Stimulated activated CD8-positive, alpha-beta memory T cell treated with anti-CD3 and anti-CD28 coated beads, Interleukin-12 subunit alpha, Interleukin-12 subunit beta, amount 100 ng/mL, for 24 hours (primary cell): Measurements from ENCODE around the gene EIF5A2.
"Not testable (repeated sequence)": the region's sequence is repeated elsewhere in the genome, so short reads cannot be mapped to it uniquely, and the experiment has no call there.

Experiments used
- DNase-seq: peaks from one replicate; pipeline ENCODE4 v3.0.0-alpha.2; 2020; ENCODE audit errors: extremely low read depth

EIF5A2 gene

DNA sequence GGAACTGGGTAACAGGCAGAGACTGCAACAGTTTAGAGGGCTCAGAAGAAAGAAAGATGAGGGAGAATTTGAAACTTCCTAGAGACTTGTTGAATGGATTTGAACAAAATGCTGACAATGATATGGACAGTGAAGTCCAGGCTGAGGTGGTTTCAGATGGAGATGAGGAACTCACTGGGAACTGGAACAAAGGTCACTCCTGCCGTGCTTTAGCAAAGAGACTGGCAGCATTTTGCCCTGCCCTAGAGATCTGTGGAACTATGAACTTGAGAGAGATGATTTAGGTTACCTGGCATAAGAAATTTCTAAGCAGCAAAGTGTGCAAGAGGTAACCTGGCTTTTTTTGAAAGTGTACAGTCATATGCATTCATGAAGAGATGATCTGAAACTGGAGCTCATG, 11.7 kb downstream of the EIF5A2 start:
- no peak for DNase-seq

DNA sequence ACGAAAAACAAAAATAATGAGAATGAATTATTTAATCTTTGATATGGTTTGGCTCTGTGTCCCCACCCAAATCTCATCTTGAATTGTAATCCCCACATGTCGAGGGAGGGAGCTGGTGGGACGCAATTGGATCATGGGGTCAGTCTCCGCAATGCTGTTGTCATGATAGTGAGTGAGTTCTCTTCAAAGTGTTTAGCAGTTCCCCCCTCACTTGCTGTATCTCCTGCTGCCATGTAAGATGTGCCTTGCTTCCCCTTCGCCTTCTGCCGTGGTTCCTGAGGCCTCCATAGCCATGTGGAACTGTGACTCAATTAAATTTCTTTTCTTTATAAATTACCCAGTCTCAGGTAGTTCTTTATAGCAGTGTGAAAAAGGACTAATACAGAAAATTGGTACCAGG, 12.1 kb downstream of the EIF5A2 start:
- not testable (repeated sequence) for DNase-seq

DNA sequence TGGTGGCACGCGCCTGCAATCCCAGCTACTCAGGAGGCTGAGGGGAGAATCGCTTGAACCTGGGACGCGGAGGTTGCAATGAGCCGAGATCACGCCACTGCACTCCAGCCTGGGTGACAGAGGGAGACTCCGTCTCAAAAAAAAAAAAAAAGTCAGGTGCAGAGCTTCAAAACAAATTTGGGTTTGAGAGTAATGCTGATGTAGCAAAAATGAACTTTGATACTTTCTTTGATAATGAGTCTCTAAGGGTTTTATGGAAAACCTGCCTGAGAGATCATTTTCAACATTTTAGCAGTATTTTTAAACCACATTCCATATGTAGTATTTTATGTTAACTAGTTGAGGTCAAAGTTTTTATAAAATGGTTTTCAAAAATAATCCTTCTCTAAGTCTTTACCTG, 14.5 kb downstream of the EIF5A2 start:
- no peak for DNase-seq

DNA sequence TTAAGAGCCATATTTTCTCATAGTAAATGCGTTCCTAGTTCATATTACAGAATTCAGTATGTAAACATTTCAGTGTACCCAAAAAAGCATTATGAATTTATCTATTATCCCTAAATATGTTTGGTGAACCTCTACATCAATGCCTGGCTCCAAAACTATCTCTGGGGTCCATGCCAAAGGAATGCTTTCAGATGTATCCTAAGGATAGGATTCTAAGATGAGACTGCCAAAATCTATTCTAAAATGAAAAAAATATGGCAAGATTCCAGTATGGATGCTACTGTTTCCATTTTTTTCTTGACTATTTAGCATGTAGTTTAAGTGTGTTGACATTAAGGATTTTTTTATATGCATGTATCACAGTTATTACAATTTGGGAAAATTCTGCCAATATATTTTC, 18.8 kb downstream of the EIF5A2 start:
- no peak for DNase-seq

DNA sequence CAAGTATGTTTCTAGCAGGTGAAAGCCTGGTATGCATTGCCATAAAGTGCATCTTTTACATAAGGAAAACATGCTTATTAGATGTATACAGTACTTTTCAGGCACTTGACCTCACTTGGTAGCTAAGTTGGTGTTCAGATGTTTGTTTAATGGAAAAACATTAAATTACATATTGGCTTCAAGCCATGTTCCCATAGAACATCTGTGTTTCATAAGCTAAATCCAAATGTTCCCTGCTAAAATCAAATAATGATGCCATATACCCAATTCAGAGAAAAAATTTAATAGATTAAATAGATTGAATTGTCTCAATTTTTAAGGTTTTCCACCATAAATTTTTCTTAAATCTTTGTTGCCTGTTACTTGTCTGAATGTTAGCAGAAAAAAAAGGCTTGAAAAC, 19.3 kb downstream of the EIF5A2 start:
- DNase-seq, result no peak

DNA sequence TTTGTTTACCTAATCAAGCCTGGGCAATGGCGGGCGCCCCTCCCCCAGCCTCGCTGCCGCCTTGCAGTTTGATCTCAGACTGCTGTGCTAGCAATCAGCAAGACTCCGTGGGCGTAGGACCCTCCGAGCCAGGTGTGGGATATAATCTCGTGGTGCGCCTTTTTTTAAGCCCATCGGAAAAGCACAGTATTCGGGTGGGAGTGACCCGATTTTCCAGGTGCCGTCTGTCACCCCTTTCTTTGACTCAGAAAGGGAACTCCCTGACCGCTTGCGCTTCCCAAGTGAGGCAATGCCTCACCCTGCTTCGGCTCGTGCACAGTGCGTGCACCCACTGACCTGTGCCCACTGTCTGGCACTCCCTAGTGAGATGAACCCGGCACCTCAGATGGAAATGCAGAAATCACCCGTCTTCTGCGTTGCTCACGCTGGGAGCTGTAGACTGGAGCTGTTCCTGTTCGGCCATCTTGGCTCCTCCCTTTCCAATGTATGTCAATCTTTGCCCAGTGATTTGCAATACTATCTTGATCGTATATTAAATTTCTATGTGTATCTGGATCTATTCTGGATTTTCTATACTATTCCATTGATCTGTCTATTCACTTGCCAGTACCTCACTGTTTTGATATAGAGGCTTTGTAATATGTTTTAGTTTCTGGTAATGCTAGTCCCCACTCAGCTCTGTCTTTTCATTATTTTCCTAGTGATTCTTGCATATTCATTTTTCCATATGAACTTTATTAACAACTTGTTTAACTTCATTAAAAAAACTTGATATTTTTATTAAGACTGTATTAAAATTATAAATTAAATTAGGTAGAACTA, 24.1 kb downstream of the EIF5A2 start:
- not testable (repeated sequence) for DNase-seq

DNA sequence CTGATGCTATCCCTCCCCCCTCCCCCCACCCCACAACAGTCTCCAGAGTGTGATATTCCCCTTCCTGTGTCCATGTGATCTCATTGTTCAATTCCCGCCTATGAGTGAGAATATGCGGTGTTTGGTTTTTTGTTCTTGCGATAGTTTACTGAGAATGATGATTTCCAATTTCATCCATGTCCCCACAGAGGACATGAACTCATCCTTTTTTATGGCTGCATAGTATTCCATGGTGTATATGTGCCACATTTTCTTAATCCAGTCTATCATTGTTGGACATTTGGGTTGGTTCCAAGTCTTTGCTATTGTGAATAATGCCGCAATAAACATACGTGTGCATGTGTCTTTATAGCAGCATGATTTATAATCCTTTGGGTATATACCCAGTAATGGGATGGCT, 29.7 kb downstream of the EIF5A2 start:
- DNase-seq, result not testable (repeated sequence)

DNA sequence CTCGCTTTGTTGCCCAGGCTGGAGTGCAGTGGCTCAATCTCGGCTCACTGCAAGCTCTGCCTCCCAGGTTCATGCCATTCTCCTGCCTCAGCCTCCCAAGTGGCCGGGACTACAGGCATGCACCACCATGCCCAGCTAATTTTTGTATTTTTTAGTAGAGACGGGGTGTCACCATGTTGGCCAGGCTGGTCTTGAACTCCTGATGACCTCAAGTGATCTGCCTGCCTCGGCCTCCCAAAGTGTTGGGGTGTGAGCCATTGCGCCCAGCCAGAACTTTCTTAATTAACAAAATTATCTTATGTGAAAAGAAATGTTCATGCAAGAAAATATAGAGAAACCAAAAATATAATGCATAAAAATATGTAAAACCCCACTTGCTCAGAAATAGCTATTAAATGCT, 31.1 kb downstream of the EIF5A2 start:
- DNase-seq, result not testable (repeated sequence)

DNA sequence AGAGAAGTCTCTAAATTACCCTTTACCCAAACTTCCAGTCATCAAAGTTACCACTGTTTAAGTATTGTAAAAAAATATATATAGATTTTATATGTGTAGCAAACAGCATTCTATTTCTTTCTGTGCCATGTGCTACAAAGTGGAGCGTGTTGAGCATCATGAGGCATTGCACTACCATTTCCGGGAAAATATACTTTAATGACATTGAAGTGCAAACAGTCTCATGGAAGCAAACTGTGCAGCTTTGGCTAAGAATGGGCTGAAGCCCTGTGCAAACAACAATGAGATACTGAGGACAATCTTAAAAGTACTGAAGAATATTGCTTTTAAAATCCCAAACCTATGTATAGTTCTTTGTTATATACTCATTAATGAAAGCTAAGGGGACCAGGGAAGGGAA, 31.9 kb downstream of the EIF5A2 start:
- no peak for DNase-seq

DNA sequence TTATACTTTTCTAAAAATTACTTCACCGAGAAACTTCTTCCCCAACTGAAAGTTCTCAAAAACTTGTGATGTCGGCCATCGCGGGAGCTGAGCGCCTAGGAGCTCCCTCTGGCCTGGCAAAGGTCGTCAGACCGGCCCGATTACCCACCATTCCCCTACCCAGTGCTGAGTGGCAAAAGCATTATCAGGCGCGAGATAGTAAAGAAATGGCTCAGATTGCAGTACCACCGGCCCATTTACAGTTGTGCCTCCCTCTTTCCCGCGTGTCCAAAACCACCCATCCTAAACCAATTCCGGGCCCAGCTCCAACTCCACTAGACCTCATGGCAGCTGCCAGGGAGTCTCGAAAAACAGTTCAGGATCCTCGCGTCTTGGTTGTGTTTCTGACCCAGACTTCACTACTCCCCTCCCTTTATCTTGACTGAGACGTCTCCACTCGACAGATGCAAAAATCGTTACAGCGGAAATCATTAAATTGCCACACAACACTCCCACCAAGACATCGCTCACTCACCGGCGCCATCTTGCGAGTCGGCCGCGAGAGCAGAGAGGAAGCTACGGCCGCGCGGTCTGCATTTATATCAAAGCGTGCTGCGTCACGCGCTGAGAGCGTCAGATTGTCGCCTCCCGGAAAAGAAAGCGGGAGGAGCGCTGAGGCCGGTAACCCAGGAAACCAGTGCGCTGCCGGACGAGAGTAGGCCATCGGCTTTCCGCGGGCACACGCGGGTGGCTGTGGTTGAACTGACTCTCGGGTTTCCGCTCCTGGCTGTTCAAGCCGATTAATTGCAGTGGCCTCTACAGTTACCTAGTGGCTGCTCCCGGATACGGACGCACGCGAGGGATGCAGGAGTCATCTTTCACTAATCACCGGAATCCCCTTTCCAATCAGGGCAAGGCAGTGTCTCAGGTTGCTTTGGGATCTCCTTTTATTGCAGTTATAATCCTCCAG, 38.5 kb downstream of the EIF5A2 start, which contains the start of gene RPL22L1:
TSS of gene RPL22L1 (minus strand) at position 551 of the 949 bp plus-strand sequence. CDS start at position 523, 28 bp downstream.
- peak; percentile 83 for DNase-seq

DNA sequence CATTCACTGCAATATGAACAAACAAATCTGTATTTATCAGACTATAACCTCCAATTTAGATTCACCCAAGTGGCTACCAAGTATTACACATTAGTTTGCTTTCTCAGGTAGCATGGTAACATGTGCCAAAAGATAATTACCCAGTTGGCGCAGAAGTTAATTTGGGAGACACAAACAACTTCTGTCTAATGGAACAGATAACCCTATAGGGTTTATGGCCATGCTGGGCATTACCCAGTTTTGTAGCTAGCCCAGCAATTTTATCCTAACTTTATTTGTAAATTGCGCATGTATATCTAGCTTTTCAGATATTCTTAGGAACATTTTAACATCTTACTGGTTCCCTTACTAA, 39.2 kb downstream of the EIF5A2 start:
- DNase-seq, result no peak

DNA sequence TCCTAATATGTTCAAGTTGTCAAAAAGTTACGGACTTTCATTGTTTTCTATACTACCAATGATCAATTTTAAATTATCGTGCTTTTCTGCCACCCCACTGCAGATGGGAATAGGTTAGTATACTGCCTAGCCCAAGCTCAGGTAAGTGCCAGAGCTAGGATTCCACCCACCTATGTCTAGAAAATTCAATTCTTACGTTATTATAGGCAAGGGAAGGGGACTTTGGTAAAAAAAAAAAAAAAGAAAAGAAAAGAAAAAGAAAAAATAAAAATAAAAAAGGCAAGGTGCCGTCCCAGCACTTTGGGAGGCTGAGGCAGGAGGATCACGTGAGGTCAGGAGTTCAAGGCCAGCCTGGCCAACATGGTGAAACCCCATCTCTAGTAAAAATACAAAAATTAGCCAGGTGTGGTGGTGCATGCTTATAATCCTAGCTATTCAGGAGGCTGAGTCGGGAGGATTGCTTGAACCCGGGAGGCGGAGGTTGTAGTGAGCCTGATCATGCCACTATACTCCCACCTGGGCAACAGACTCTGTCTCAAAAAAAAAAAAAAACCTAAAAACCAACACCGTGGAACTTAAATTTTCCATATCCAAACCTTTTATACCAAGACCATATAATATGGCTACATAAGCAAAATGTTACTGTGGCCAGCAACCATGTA, 39.7 kb downstream of the EIF5A2 start:
- no peak for DNase-seq

DNA sequence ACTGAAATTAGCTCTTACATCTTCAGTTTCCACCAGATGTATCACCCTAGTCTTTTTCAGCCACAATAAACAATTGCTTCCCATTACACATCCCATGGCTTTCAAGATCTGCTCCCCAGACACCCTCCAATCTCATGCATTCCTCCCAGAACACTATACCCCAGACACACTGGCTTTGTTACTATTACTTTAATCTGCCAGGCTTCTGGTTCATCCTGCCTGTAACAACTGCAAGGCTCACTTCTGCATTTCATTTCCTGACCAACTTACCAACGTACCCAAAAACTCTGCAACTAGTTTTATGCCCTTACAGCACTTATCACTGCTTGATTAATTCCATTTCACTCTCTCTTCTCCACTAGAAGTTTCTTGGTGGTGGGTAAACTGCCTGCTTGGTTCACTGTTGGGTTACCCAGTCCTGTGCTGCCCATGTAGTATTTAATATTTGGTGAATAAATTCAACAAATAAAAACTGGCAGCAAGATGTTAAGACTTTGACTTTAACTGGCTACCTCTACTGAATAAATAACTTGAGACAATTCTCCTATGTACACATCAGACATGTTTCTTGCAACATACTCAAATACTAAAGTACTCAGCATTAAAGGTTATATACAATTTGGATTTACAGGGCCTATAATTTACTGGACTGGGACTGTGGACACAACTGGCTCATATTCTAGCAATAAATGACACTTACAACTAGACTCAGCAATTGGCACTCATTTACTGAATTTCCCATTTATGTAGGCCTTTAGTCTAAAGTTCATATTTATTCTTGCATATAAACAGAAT, 41.1 kb downstream of the EIF5A2 start:
- no peak for DNase-seq

DNA sequence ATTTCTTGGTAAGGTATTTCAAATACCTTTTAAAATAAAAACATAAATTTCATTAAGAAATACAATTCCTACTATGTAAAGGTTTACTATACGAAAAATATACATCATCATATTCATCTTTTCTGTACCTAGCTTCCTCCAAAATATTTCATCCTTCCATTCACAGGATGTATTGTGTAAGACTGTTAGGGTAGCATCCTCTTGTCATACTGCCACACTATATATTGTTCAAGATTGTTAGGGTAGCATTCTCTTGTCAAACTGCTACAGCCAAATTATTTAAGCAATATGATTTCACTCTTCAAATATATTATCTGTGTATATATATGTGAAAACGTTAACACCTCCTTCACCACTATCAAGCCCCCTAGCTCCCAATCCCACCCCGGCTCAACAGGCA, 41.9 kb downstream of the EIF5A2 start:
- no peak for DNase-seq

DNA sequence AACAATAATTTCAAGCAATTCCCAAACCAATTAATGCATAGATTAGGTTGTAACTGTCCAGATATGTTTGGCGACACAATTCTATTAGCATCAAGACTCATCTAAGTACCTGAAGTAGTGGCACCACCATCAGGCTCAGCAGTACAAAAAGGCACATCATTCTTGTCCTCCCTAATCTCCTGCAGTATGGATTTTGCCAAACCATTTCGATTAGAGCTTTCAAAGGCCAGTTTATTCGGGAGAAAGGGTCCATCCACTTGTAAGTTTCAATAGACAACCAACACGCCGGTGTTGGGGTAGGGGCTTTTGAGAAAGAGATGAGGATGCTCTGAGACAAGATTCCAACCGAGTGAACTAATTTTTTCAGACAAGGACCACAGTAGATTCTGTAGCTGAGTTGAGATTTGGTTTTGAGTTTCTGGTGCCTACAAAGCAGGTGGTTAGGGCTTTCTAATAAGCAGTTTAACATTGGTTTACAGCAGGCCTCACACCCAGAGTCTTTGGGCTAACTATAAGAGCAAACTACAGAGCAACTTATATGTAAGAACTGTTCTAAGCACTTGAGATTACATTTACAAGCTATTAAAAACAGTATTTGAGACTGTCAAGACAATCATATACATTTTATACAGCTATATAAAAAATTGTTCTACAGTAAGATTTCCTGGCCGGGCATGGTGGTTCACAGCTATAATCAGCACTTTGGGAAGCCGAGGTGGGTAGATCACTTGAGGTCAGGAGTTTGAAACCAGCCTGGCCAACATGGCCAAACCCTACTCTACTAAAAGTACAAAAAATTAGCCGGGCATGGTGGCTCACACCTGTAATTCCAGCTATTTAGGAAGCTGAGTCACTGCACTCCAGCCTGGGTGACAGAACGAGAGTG, 43.0 kb downstream of the EIF5A2 start:
- DNase-seq, result no peak

DNA sequence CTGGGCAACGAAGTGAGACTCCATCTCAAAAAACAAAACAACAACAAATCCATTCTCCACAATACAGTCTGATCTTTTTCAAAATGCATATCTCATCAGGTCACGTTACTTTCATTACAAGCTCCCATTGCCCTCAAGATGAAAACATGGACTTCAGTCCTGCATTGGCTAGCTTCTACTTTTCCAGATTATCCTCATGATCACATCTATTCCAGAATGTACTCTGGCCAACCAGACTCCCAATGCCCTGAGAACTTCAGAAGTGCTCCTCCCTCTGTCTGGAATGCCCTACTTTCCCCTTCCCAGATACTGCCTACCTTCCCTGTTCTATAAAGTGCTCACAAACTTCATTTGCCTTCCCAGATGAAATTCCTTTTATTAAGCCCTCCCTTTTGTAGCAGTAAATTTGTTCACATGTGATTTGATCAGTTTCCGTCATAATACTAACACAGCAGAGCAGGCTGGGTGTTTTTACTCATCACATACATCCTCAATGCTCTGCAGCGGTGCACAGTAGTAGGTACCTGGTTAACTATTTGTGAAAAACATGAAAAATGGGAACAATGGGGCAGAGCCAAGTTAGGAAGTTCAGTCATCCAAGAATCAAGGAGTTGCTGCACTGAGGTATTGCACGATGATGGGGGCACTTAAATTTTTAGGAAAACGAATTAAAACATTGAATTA, 43.8 kb downstream of the EIF5A2 start:
- DNase-seq, result no peak

DNA sequence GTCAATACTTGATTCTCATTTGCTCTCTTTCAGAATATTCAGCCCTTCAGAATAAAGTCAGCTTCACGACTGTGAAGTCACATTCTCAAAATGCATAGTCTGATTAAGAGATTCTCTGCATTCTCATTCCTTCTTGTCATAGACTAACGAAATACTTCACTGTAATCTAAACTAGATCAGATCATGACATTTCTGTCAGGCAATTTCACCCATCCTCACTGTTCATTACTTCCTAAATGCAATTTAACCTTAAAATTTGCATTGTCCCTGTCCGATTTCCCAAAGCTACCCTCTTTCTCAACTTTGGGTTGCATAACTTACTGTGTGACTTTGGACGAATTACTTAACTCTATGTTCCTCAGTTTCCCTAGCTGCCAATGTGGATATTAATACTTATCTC, 44.6 kb downstream of the EIF5A2 start:
- DNase-seq, result no peak

DNA sequence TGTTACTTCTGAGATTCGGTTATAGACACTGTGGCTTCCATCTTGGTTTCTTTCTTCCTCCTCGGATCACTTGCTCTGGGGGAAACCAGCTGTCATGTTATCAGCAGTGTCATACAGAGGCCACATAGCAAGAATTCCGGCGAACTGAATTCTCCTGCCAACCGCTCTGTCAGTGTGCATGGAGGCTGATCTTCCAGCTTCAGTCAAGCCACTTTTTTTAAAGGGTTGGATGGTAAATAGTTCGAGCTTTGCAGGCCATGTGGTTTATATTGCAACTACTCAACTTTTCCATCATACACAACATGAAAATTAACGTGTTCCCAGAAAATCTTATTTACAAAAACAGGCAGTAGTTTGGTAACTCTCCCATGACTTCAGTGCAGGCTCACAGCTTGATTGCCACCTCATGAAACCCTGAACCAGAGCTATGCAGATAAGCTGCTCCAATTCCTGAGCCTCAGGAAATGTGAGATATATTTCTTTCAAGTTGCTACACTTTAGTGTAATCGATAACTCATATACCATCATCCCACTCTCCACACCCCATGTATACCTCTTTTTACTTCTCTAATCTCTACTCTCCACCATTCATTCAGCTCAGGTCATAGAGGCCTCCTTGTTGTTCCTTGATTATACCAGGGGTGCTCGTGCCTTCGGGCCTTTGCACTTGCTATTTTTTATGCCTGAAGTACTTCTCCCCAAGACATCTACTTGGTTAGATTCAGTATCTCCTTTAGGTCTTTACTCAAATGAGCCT, 45.6 kb downstream of the EIF5A2 start:
- no peak for DNase-seq

DNA sequence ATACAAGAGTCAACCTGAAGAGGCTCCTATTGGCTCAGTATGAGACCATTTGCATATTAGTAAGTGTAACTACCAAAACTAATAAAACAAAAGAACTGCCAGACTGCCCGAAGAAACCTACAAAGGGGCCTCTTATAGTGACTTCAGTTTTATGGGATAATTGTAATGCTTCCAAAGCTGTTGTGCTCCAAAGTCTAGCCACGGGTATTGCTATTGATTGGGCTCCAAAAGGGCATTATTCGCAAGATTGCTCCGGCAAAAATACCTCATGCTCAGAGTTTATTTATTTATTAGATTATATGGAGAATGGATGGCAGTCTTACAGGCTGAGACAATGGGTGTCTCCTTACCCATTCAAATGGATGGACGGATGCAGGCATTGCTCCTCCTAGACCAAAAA, 49.8 kb downstream of the EIF5A2 start:
- DNase-seq, result no peak
